ENCODE results near the gene CAMK2A.

DNA sequence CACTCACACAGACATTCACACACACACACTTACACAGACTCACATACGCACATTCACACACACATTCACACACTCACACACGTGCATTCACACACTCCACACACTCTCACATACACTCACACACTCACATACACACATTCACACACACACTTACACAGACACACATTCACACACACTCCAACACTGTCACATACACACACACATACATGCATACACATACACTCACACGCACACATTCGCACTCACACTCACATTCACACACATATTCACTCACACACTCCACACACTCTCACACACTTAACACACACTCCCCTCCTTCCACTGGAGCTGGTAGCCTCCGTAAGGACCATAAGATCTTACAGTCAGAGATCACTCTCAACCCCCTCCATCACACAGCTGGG, 26.2 kb downstream of the CAMK2A start:
- TF ChIP-seq, protein P1, sequence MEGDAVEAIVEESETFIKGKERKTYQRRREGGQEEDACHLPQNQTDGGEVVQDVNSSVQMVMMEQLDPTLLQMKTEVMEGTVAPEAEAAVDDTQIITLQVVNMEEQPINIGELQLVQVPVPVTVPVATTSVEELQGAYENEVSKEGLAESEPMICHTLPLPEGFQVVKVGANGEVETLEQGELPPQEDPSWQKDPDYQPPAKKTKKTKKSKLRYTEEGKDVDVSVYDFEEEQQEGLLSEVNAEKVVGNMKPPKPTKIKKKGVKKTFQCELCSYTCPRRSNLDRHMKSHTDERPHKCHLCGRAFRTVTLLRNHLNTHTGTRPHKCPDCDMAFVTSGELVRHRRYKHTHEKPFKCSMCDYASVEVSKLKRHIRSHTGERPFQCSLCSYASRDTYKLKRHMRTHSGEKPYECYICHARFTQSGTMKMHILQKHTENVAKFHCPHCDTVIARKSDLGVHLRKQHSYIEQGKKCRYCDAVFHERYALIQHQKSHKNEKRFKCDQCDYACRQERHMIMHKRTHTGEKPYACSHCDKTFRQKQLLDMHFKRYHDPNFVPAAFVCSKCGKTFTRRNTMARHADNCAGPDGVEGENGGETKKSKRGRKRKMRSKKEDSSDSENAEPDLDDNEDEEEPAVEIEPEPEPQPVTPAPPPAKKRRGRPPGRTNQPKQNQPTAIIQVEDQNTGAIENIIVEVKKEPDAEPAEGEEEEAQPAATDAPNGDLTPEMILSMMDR (IDR thresholded peaks at IDR 0.05; ENCODE audit: extremely low read depth in 1 of 2, insufficient read depth in 1 of 2, low read depth in 1 of 2, low read length in 2 of 2): no peak
- TF ChIP-seq GATA2 (IDR thresholded peaks at IDR 0.05; ENCODE audit: insufficient read depth, insufficient read length, low read depth, low read length) (no peak), EZH2 (IDR thresholded peaks at IDR 0.05; ENCODE audit: borderline replicate concordance, low read depth, low read length, severe bottlenecking) (no peak), POLR2AphosphoS5 (IDR thresholded peaks at IDR 0.05; ENCODE audit: insufficient read depth, low read depth, low read length) (no peak), POLR2A (IDR thresholded peaks at IDR 0.05; ENCODE audit: low read depth, low read length) (no peak)

Data from endothelial cell of umbilical vein (primary cell).